NCI-H526 (cell line): ENCODE measurements around the gene EPRS1.
"Not testable (repeated sequence)": the region's sequence is repeated elsewhere in the genome, so short reads cannot be mapped to it uniquely, and the experiment has no call there.

Experiments used
- DNase-seq, 2 experiments: peaks; one replicate each; lab custom pipeline; 2025; lab: John Stamatoyannopoulos, UW

Gene EPRS1

GRCh38 chr1:220046052-220046930, at the start of gene EPRS1:
Gene EPRS1, minus strand, starts transcription at chr1:220046505. Its CDS starts 117 bp downstream, at chr1:220046388.
- peak; percentile 92 to 95 for DNase-seq

DNA sequence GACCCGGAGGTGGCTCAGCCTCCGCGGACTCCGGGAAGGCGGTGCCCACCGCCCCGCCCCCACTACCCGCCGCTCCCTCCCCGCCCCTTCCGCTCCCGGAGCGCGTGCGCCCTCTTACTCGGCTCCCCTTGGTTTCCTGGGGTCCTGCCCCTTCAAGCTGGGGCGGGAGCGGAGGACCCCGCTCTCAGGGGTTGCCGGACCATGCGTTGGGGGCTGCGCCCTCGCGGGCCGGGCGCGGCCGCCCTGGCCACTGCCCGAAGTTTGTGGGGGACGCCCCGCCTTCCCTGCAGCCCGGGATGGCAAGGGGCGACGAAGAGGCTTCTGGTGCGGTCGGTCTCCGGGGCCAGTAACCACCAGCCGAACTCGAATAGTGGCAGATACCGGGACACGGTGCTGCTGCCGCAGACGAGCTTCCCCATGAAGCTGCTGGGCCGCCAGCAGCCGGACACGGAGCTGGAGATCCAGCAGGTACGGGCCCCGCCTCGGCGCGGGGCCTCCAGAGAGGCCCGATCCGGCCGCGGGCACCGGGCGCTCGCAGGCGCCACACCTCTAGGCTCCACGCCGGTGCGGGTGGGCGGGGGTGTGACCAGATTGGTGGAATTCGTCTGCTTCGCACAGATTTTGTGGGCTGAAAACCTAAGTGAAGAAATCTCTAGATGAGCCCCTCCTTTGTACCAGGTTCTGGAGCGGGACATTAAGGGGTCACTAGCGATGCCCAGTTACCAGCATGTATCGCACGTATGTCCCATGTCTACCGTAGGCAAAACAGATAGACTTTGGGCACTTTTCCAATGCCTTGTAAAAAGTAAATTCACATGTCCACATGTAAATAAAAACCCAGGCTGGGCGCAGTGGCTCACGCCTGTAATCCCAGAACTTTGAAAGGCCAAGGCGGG, 48.0 kb upstream of the EPRS1 start, which contains the start of gene IARS2:
Gene IARS2 (plus strand): TSS at position 117 of the 896 bp plus-strand sequence. CDS start 85 bp downstream, at position 202.
- peak; percentile 42 to 86 for DNase-seq

DNA sequence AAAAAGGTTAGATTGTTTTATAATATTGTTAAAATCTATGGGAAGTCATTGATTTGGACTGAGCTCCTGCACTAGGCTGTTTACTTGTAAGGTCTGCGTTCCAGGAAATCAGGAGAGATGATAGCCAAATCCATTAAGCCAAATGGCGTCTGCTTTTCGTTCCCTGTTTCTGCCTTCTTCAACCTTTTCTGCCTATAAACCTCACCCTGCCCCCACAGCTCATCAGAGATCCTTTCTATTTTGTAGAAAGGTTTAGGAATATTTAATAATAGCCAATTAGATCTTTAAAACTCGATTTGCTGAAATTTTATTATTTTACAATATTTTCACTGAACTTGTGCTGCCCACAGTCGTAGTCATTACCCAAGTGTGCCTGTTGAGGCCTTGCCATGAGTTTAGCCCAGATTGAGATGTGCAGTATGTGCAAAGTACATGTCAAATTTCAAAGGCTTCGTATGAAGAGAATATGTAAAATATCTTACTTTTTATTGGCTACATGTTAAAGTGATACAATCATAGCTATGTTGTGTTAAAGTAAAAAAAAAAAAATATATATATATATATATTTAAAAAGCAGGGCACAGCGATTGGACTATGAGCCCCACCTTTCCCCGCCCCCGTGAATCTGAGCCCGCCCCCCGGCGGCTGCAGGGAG, 47.2 kb upstream of the EPRS1 start:
- DNase-seq, result no peak

DNA sequence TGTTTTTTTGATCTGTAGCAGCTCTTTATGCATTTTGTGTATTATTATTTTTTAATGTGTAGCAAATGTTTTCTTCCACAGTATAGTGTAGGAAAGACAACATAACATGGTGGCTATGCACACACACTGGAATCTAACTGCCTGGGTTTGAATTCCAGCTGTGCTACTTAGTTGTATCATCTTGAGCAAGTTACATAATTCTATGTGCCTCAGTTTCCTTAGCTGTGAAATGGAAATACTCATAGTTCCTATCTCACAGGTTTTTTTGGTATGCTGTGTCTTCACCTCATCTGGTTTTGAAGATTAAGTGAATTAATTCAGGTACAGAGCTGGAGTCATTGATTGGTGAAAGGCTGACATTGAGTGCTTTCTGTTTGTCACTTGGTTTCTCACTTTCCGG, 46.4 kb upstream of the EPRS1 start:
- DNase-seq, result no peak

- DNase-seq, result peak; percentile 82 to 93
Measured at GRCh38 chr1:220089650-220090556, 43.6 kb upstream of the EPRS1 start, which contains the start of gene BPNT1. Gene BPNT1, minus strand, starts transcription at chr1:220089788. Its CDS starts 9,942 bp downstream, at chr1:220079846.

DNA sequence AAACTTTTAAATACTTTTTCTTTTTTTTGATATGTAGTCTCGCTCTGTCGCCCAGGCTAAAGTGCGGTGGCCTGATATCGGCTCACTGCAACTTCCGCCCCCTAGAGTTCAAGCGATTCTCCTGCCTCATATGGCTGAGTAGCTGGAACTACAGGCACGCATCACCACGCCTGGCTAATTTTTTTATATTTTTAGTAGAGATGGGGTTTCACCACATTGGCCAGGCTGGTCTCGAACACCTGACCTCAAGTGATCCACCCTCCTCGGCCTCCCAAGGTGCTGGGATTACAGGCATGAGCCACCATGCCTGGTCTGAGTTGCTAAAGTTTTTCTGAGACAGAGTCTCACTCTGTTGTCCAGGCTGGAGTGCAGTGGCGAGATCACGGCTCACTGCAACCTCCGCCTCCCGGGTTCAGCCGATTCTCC, 40.0 kb upstream of the EPRS1 start:
- not testable (repeated sequence) for DNase-seq

- no peak for DNase-seq
Measured at GRCh38 chr1:220084460-220084859, 38.2 kb upstream of the EPRS1 start.

GRCh38 chr1:220077887-220078286, 31.6 kb upstream of the EPRS1 start:
- DNase-seq, result no peak

- no peak for DNase-seq
Measured at GRCh38 chr1:220076861-220077762, 30.8 kb upstream of the EPRS1 start.

GRCh38 chr1:220067269-220068204, 21.2 kb upstream of the EPRS1 start:
- DNase-seq, result no peak

DNA sequence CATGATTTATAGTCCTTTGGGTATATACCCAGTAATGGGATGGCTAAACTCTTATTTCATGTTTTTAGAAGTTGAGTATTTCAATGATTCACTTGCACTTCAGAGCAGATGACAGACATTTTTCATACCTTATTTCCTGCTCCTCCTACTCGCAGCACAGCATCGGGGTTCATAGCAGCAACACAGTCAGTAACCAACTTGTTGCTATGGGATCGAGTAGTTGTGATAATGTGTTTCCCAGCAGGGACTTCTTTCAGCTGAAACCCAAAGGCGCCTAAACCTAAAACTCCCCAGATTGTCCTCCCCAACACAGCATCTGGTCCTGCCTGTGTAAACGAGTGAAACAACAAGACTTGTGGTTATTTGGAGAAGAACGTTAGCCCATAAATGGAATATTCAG, 16.3 kb upstream of the EPRS1 start:
- DNase-seq, result no peak

DNA sequence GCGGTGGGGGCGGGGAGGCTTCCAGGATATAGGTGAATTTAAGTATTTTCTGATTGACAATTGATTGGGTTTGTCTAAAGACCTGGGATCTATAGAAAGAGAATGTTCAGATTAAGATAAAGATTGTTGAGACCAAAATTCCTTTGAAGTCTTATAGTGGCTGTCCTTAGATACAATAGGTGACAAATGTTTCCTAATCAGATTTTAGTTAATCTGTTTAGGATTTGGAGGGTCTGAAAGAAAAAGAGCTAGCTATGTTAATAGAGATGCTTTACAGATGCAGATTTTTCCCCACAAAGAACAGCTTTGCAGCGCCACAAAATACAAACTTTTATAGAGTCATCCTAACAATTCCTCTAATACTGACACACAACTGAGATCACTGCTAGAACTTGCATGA, 14.6 kb upstream of the EPRS1 start:
- no peak for DNase-seq

DNA sequence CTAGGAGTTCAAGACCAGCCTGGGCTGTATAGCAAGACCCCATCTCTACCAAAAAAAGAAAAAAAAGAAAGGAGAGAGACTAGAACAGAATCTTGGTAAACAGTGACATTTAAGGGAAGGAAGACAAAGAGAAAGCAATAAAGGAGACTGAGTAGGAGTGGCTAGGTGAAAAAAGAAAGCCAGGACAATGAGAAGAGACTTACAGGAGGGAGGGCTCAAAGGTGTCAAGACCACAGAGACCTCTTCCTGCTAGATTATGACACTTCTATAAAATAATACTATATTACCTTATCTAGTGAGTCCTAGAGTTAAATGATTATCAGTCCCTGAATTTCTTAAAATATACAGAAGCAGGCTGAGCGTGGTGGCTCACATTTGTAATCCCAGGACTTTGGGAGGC, 10.1 kb upstream of the EPRS1 start:
- DNase-seq, result no peak

DNA sequence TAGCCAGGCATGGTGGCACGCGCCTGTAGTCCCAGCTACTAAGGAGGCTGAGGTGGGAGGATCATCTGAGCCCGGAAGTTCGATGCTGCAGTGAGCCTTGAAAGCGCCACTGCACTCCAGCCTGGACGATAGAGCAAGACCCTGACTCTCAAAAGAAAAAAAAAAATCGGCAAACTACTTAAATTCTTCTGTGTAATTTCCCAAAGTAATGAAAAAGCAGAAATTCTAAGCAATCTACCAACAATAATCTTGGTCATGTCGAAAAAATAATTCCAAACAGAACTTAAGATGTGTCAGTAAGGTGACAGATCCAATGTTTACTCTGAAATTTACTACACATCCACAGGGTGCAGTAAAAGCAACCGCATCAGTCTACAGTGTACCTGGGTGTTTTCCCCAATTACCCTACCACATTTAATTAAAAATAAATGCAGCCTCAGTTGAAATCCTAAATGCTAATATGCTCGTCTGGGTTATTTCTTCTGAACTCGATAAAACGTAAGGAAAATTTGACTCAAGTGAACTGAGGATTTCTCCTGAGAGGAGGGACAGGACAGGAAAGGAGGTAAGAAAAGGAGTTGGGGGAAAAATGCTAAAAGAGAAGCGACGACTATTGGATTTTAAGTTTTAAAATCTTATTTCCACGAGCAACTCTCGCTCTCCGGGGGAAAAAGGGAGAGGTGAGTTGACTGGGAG, 801 bp downstream of the EPRS1 start:
- peak in 1 of 2 experiments; percentile 2 for DNase-seq

DNA sequence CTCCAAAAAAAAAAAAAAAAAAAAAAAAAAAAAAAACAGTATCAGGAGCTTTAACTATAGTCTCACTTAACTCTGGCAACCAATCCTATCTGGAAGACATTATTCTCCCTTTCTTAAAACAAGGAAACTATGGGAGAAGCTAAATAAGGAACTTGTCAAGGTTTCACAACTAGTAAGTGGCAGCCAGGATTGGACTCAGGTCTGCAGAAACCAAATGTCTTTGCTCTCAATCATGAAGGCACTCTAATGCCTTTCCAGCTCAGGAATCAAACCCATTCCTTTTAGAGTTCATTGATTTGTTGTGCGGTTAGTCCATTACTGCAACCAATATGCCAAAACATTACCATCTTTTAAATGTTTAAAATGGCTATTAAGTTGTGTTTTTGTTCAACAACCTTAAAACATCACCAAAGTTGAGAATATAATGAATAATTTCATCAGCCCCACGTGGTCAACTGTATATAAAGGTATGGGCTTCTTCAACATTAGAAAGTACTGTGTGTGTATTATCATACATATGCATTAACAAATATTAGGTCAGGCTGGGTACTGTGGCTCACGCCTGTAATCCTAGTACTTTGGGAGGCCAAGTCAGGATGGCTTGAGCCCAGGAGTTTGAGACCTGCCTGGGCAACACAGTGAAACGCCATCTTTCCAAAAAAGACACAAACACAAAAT, 1.5 kb downstream of the EPRS1 start:
- DNase-seq, result no peak

- DNase-seq, result no peak
Measured at GRCh38 chr1:220043646-220044045, 2.7 kb downstream of the EPRS1 start.

GRCh38 chr1:220040028-220040596, 6.2 kb downstream of the EPRS1 start:
- DNase-seq, result no peak
